ENCODE results near the gene UBR3.
"Not testable (repeated sequence)": the region's sequence is repeated elsewhere in the genome, so short reads cannot be mapped to it uniquely, and the experiment has no call there.

- not testable (repeated sequence) for TF ChIP-seq CTCF (IDR thresholded peaks at IDR 0.05; ENCODE audit: poor library complexity, severe bottlenecking); EP300 (conservative IDR thresholded peaks at IDR 0.05; ENCODE audit: poor library complexity, severe bottlenecking)
Observed at GRCh38 chr2:169957219-169957618, 130.0 kb downstream of the UBR3 start.
